ENCODE results near the gene PHACTR3. TPM values are rescaled to one million over a fixed set of nuclear protein-coding genes. Genes with fewer than 3 reads are reported as not detected.

The PHACTR3 gene
- total RNA-seq, 1 experiment from 2014 or later, result 10.0 TPM

DNA sequence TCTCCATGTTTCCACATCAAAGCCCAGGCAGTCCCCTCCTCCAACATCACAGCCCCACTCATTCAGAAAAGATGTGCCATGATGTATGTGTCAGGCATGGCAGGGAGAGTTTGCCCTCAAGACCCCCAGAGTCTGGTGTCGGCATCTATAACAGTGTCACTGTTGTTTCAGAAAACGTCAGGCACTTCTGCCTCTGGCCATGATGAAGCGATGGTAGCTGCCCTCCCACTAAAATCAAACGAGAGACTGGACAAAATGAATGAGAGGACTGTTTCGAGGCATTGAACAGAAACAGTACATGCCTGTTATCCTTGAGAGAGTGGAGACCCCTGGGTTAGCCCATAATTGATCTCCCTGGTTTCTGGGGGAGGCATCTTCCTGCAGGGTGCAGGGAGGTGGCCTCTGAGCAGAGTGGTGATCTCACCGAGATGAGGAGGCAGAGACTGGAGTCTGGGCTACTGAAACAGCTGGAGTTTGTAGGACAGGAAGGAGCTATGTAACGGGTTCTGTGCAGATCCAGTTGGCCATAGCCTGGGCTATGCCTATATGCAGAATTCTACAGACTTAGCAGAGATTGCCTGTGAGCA lies 184.6 kb downstream of the PHACTR3 start:
- Mint-ChIP-seq H3K9me3 (ENCODE audit: low read depth, unreplicated experiment) (no peaks in the 10 kb centered on the region), H3K4me1 (ENCODE audit: low read depth, unreplicated experiment) (no peaks in the 10 kb centered on the region), H3K4me3 (ENCODE audit: low read depth, unreplicated experiment) (no peak overlapping the region), H3K27ac (ENCODE audit: unreplicated experiment) (no peak overlapping the region), H3K27me3 (ENCODE audit: unreplicated experiment) (peaks cover 13% of the 10 kb centered on the region), H3K36me3 (ENCODE audit: insufficient read depth, unreplicated experiment) (no peaks in the 10 kb centered on the region)
- no peak for DNase-seq
- intact Hi-C loops (cut with micrococcal nuclease; ENCODE audit: unreplicated experiment), result no loop called here
- TF ChIP-seq, protein P1, sequence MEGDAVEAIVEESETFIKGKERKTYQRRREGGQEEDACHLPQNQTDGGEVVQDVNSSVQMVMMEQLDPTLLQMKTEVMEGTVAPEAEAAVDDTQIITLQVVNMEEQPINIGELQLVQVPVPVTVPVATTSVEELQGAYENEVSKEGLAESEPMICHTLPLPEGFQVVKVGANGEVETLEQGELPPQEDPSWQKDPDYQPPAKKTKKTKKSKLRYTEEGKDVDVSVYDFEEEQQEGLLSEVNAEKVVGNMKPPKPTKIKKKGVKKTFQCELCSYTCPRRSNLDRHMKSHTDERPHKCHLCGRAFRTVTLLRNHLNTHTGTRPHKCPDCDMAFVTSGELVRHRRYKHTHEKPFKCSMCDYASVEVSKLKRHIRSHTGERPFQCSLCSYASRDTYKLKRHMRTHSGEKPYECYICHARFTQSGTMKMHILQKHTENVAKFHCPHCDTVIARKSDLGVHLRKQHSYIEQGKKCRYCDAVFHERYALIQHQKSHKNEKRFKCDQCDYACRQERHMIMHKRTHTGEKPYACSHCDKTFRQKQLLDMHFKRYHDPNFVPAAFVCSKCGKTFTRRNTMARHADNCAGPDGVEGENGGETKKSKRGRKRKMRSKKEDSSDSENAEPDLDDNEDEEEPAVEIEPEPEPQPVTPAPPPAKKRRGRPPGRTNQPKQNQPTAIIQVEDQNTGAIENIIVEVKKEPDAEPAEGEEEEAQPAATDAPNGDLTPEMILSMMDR (IDR thresholded peaks at IDR 0.05; ENCODE audit: unreplicated experiment), result no peak
- CTCF ChIA-PET, result interaction anchor here (0.7 kb wide), 1 partner anchor 61 kb away, joined by 3 read pairs; no protein-coding TSS in a partner anchor
- BruUV-seq (replicated peaks), result no TSS peak

DNA sequence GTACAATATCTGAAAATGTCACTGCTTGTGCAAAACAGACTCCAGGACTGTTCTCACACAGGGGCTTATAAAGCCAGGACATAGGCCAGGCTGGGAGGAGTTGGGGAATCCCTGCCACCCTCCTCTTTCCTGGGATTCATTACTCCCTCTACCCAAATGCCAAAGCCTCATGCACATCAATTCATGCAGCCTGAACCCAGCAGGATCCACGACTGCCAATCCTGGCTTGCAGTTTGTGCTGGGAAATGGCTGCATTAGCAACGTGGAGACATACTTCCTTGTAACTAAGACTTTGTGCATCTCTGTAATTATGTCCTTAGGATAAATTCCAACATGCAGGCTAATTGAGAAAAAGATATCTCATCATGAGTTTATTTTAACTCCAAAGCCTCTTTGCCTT lies 185.3 kb downstream of the PHACTR3 start:
- H3K4me1 Mint-ChIP-seq (ENCODE audit: low read depth, unreplicated experiment), result no peaks in the 10 kb centered on the region
- BruUV-seq (replicated peaks), result no TSS peak
- intact Hi-C loops (cut with micrococcal nuclease; ENCODE audit: unreplicated experiment), result no loop called here
- H3K9me3 Mint-ChIP-seq (ENCODE audit: low read depth, unreplicated experiment), result no peaks in the 10 kb centered on the region
- TF ChIP-seq, protein P1 (IDR thresholded peaks at IDR 0.05; ENCODE audit: unreplicated experiment), result no peak
- DNase-seq, result no peak
- no peak overlapping the region for H3K27ac Mint-ChIP-seq (ENCODE audit: unreplicated experiment)
- peaks cover 13% of the 10 kb centered on the region for H3K27me3 Mint-ChIP-seq (ENCODE audit: unreplicated experiment)
- no peaks in the 10 kb centered on the region for H3K36me3 Mint-ChIP-seq (ENCODE audit: insufficient read depth, unreplicated experiment)
- no peak overlapping the region for H3K4me3 Mint-ChIP-seq (ENCODE audit: low read depth, unreplicated experiment)
- CTCF ChIA-PET, result interaction anchor here (0.7 kb wide), 1 partner anchor 61 kb away, joined by 3 read pairs; no protein-coding TSS in a partner anchor

DNA sequence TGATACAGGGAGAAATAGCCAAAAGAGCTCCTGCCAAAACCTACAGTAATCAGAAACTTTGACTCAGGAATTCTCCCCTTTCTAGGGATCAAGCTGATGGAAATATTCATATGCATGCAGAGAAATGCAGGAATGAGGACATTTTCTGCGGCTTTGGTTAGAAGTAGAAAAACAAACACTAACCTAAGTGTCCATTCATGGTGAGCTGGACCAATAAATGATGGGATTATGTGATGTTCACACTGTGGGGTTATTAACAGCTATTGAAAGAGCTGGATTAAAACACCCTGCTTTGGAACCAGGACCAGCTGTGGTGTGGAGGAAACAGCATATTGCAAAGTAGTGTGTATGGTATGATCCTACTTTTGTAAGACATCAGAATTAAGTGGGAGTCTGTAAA lies 186.0 kb downstream of the PHACTR3 start:
- intact Hi-C loops (cut with micrococcal nuclease; ENCODE audit: unreplicated experiment), result no loop called here
- Mint-ChIP-seq H3K27me3 (ENCODE audit: unreplicated experiment) (peaks cover 13% of the 10 kb centered on the region), H3K4me3 (ENCODE audit: low read depth, unreplicated experiment) (no peak overlapping the region), H3K36me3 (ENCODE audit: insufficient read depth, unreplicated experiment) (no peaks in the 10 kb centered on the region), H3K27ac (ENCODE audit: unreplicated experiment) (no peak overlapping the region), H3K9me3 (ENCODE audit: low read depth, unreplicated experiment) (no peaks in the 10 kb centered on the region), H3K4me1 (ENCODE audit: low read depth, unreplicated experiment) (no peaks in the 10 kb centered on the region)
- BruUV-seq (replicated peaks), result no TSS peak
- CTCF ChIA-PET, result no interaction called here
- DNase-seq, result no peak
- TF ChIP-seq, protein P1 (IDR thresholded peaks at IDR 0.05; ENCODE audit: unreplicated experiment), result no peak

DNA sequence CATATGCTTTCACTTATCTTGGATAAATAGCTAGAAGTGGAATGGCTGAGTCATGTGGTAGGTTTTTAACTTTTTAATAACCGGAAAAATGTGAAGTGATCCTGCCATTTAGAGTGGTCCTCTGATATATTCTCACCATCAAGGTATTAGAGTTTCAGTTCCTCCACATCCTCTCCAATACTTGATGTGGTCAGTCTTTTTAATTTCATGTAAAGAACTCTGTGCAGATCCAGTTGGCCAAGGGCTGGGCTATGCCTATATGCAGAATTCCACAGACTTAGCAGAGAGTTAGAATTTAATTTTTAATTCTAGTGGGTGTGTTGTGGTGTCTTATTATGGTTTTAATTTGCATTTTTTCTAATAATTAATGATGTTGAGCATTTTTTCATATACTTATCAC lies 188.0 kb downstream of the PHACTR3 start:
- intact Hi-C loops (cut with micrococcal nuclease; ENCODE audit: unreplicated experiment), result no loop called here
- Mint-ChIP-seq H3K36me3 (ENCODE audit: insufficient read depth, unreplicated experiment) (no peaks in the 10 kb centered on the region), H3K27ac (ENCODE audit: unreplicated experiment) (no peak overlapping the region), H3K9me3 (ENCODE audit: low read depth, unreplicated experiment) (peaks cover 10% of the 10 kb centered on the region), H3K27me3 (ENCODE audit: unreplicated experiment) (peaks cover 13% of the 10 kb centered on the region), H3K4me1 (ENCODE audit: low read depth, unreplicated experiment) (no peaks in the 10 kb centered on the region), H3K4me3 (ENCODE audit: low read depth, unreplicated experiment) (no peak overlapping the region)
- DNase-seq, result no peak
- TF ChIP-seq, protein P1 (IDR thresholded peaks at IDR 0.05; ENCODE audit: unreplicated experiment), result no peak
- BruUV-seq (replicated peaks), result no TSS peak
- CTCF ChIA-PET, result no interaction called here
